CD4-positive, alpha-beta T cell treated with Interleukin-1 beta for 1 hour (primary cell): ENCODE results near the gene ZNF892.

ENCODE experiments used
- DNase-seq, 2 donors: peaks; one replicate each; pipeline ENCODE4 v3.0.0-alpha.2; 2020 to 2022

ZNF892 gene

GRCh38 chr2:95207111-95207961 is at the start of gene ZNF892:
ZNF892 (plus strand) TSS chr2:95207521; CDS start chr2:95207816, 295 bp downstream.
- peak; percentile 79 to 81 for DNase-seq

- no peak for DNase-seq
Measured at GRCh38 chr2:95158441-95158840, 48.9 kb upstream of the ZNF892 start.

- DNase-seq = no peak
Measured at GRCh38 chr2:95158891-95159619, 48.3 kb upstream of the ZNF892 start.

GRCh38 chr2:95159690-95160449 is 47.5 kb upstream of the ZNF892 start, which contains the start of gene ZNF514:
ZNF514 (minus strand) TSS chr2:95159848; CDS start chr2:95153253, 6,595 bp downstream.
- DNase-seq = peak; percentile 83

GRCh38 chr2:95165030-95165370 is 42.3 kb upstream of the ZNF892 start:
- DNase-seq = no peak

- DNase-seq = peak; percentile 97
Measured at GRCh38 chr2:95165371-95166064, 41.8 kb upstream of the ZNF892 start, which contains the start of gene ZNF2. ZNF2 (plus strand) TSS chr2:95165809; CDS start chr2:95176227, 10,418 bp downstream.

- no peak for DNase-seq
Measured at GRCh38 chr2:95166065-95166763, 41.1 kb upstream of the ZNF892 start.

- no peak for DNase-seq
Measured at GRCh38 chr2:95171902-95172301, 35.4 kb upstream of the ZNF892 start.

- DNase-seq = no peak
Measured at GRCh38 chr2:95174031-95174542, 33.2 kb upstream of the ZNF892 start.

- no peak for DNase-seq
Measured at GRCh38 chr2:95179451-95179850, 27.9 kb upstream of the ZNF892 start.

- DNase-seq = no peak
Measured at GRCh38 chr2:95181774-95182173, 25.5 kb upstream of the ZNF892 start.

- DNase-seq = no peak
Measured at GRCh38 chr2:95185197-95185596, 22.1 kb upstream of the ZNF892 start.

GRCh38 chr2:95185973-95186372 is 21.3 kb upstream of the ZNF892 start:
- DNase-seq = no peak

- DNase-seq = peak; percentile 34 to 40
Measured at GRCh38 chr2:95192956-95193355, 14.4 kb upstream of the ZNF892 start.

GRCh38 chr2:95203911-95204310 is 3.4 kb upstream of the ZNF892 start:
- no peak for DNase-seq

GRCh38 chr2:95204396-95204795 is 2.9 kb upstream of the ZNF892 start:
- no peak for DNase-seq

GRCh38 chr2:95206096-95206495 is 1.2 kb upstream of the ZNF892 start:
- no peak for DNase-seq

- DNase-seq = no peak
Measured at GRCh38 chr2:95208106-95208505, 785 bp downstream of the ZNF892 start.

- DNase-seq = no peak
Measured at GRCh38 chr2:95215018-95215612, 7.8 kb downstream of the ZNF892 start.

GRCh38 chr2:95220449-95220848 is 13.1 kb downstream of the ZNF892 start:
- DNase-seq = no peak

- no peak for DNase-seq
Measured at GRCh38 chr2:95225658-95226057, 18.3 kb downstream of the ZNF892 start.
